ENCODE data around the gene PIEZO2.
"Not testable (repeated sequence)": the region's sequence is repeated elsewhere in the genome, so short reads cannot be mapped to it uniquely, and the experiment has no call there.

The PIEZO2 gene

GRCh38 chr18:10946058-10946457 is 203.3 kb downstream of the PIEZO2 start:
- no peak for TF ChIP-seq CTCF (IDR thresholded peaks at IDR 0.05; ENCODE audit: insufficient read depth, low read depth, low read length, missing control alignments)

GRCh38 chr18:10942998-10943397 is 206.4 kb downstream of the PIEZO2 start:
- H3K4me3 ChIP-seq (ENCODE audit: low read length), result no peak overlapping the region
- TF ChIP-seq CTCF (IDR thresholded peaks at IDR 0.05; ENCODE audit: insufficient read depth, low read depth, low read length, missing control alignments), result no peak
- DNase-seq (ENCODE audit: low read depth), result no peak

More at GRCh38 chr18:10946058-10946457, 203.3 kb downstream of the PIEZO2 start:
- no peak overlapping the region for H3K4me3 ChIP-seq (ENCODE audit: low read length)
- no peak for DNase-seq (ENCODE audit: low read depth)

GRCh38 chr18:10939822-10940221 is 209.5 kb downstream of the PIEZO2 start:
- TF ChIP-seq CTCF (IDR thresholded peaks at IDR 0.05; ENCODE audit: insufficient read depth, low read depth, low read length, missing control alignments), result no peak
- no peak for DNase-seq (ENCODE audit: low read depth)
- H3K4me3 ChIP-seq (ENCODE audit: low read length), result no peak overlapping the region

GRCh38 chr18:10937743-10938640 is 211.4 kb downstream of the PIEZO2 start:
- no peak overlapping the region for H3K4me3 ChIP-seq (ENCODE audit: low read length)
- no peak for TF ChIP-seq CTCF (IDR thresholded peaks at IDR 0.05; ENCODE audit: insufficient read depth, low read depth, low read length, missing control alignments)
- DNase-seq (ENCODE audit: low read depth), result no peak

- H3K4me3 ChIP-seq (ENCODE audit: low read length), result no peak overlapping the region
- no peak for DNase-seq (ENCODE audit: low read depth)
- no peak for TF ChIP-seq CTCF (IDR thresholded peaks at IDR 0.05; ENCODE audit: insufficient read depth, low read depth, low read length, missing control alignments)
Observed at GRCh38 chr18:10936176-10937053, 213.0 kb downstream of the PIEZO2 start.

- no peak for DNase-seq (ENCODE audit: low read depth)
- no peak overlapping the region for H3K4me3 ChIP-seq (ENCODE audit: low read length)
- TF ChIP-seq CTCF (IDR thresholded peaks at IDR 0.05; ENCODE audit: insufficient read depth, low read depth, low read length, missing control alignments), result no peak
Observed at GRCh38 chr18:10935588-10935987, 213.8 kb downstream of the PIEZO2 start.

- not testable (repeated sequence) for H3K4me3 ChIP-seq (ENCODE audit: low read length); DNase-seq (ENCODE audit: low read depth)
Observed at GRCh38 chr18:10933648-10934047, 215.7 kb downstream of the PIEZO2 start.
